Breast epithelium (tissue), 4 donors: ENCODE data around the gene PLXNA3. TPM values are rescaled to one million over a fixed set of nuclear protein-coding genes. Genes with fewer than 3 reads are reported as not detected.

Source experiments
- DNase-seq, 2 donors: peaks; one replicate each; pipeline ENCODE4 v3.0.0-alpha.2; 2019; ENCODE audit warnings: low spot score in 2 of 2
- H3K27ac ChIP-seq, 2 donors: fragments of 200-600 bp; sonication (generic) in 1 of 2; one replicate each; pipeline ENCODE4 v1.5.1; 2016 to 2019; ENCODE audit warnings: mild to moderate bottlenecking in 1 of 2
- H3K27me3 ChIP-seq, 2 donors: fragments of 200-600 bp; sonication (generic) in 1 of 2; one replicate each; pipeline versions ENCODE4 v1.5.1 to v1.6.0; 2017 to 2019; ENCODE audit warnings: control low read depth in 1 of 2, mild to moderate bottlenecking in 1 of 2
- H3K36me3 ChIP-seq: fragments of 200-600 bp; one replicate; pipeline ENCODE4 v1.5.1; 2019
- H3K4me1 ChIP-seq, 2 donors: fragments of 200-600 bp; sonication (generic); one replicate each; pipeline ENCODE4 v1.5.1; 2016 to 2019; ENCODE audit warnings: control low read depth in 1 of 2
- H3K4me3 ChIP-seq, 3 donors: fragments of 200-600 bp; sonication (generic); 1 replicate in 2 of 3; 2 replicates in 1 of 3; pipeline ENCODE4 v1.5.1; 2016 to 2019; ENCODE audit warnings: mild to moderate bottlenecking in 3 of 3, moderate library complexity in 2 of 3
- H3K9me3 ChIP-seq, 2 donors: fragments of 200-600 bp; sonication (generic) in 1 of 2; one replicate each; pipeline ENCODE4 v1.5.1; 2016 to 2019; ENCODE audit warnings: control low read depth in 1 of 2
- POLR2A ChIP-seq: fragments of 450-650 bp; IDR thresholded peaks from one replicate; pipeline ENCODE4 v1.6.1; 2016; ENCODE audit warnings: antibody characterized with exemption, mild to moderate bottlenecking, moderate library complexity
- POLR2AphosphoS5 ChIP-seq, 3 donors: sonication (generic); formaldehyde crosslinking; IDR thresholded peaks; one replicate each; pipeline ENCODE4 v1.6.1; 2017; ENCODE audit warnings: antibody characterized with exemption in 3 of 3
- intact Hi-C: fragments of 100-400 bp; cut with DNase I; formaldehyde crosslinking; loops from one replicate; pipeline ENCODE4 v1.15.1; 2023; ENCODE audit warnings: low total_unique reads
- total RNA-seq, 3 donors: library from RNA; depleted of rRNA; stranded (reverse); fragments of >200 nt; gene quantifications; one replicate each; pipeline ENCODE4 v1.1.0, GENCODE V29; 2016
- TF ChIP-seq, protein P1 (sequence below), 3 donors: fragments of 450-650 bp; IDR thresholded peaks; one replicate each; pipeline ENCODE4 v1.5.1; 2016 to 2017; ENCODE audit warnings: antibody characterized with exemption in 3 of 3, mild to moderate bottlenecking in 3 of 3, moderate library complexity in 3 of 3

PLXNA3 gene
- total RNA-seq, 3 donors from 2014 or later: 6.1 to 10.8 (median 10.1) TPM

DNA sequence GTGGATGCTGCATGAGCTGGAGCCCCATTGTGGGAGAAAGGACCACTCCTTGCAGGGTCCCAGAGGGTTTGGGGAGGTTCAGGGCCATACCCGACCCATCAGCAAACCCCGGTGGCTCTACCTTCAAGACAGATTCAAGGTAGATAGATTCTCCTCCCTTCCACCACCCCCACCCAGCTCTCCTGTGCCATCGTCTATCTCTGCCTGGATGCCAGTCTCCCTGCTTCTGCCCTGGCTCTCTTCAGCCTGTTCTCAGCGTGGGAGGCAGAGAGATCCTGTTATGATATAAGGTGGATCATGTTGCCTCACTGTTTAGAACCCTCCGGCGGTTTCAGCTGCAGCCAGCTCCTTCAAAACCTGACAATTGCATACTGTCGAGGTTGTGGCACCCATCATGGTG lies 15.6 kb downstream of the PLXNA3 start:
- Histone ChIP-seq H3K27ac (no peak overlapping the region), H3K27me3 (peaks cover 0 to 19% of the 10 kb centered on the region in 2 donors), H3K9me3 (no peaks in the 10 kb centered on the region), H3K4me3 (no peak overlapping the region), H3K4me1 (no peaks in the 10 kb centered on the region), H3K36me3 (no peaks in the 10 kb centered on the region)
- no peak for DNase-seq
- no peak for TF ChIP-seq POLR2AphosphoS5 (IDR thresholded peaks at IDR 0.05)
- TF ChIP-seq, protein P1, sequence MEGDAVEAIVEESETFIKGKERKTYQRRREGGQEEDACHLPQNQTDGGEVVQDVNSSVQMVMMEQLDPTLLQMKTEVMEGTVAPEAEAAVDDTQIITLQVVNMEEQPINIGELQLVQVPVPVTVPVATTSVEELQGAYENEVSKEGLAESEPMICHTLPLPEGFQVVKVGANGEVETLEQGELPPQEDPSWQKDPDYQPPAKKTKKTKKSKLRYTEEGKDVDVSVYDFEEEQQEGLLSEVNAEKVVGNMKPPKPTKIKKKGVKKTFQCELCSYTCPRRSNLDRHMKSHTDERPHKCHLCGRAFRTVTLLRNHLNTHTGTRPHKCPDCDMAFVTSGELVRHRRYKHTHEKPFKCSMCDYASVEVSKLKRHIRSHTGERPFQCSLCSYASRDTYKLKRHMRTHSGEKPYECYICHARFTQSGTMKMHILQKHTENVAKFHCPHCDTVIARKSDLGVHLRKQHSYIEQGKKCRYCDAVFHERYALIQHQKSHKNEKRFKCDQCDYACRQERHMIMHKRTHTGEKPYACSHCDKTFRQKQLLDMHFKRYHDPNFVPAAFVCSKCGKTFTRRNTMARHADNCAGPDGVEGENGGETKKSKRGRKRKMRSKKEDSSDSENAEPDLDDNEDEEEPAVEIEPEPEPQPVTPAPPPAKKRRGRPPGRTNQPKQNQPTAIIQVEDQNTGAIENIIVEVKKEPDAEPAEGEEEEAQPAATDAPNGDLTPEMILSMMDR (IDR thresholded peaks at IDR 0.05): no peak
- TF ChIP-seq POLR2A: no peak
- intact Hi-C loops: no loop called here

DNA sequence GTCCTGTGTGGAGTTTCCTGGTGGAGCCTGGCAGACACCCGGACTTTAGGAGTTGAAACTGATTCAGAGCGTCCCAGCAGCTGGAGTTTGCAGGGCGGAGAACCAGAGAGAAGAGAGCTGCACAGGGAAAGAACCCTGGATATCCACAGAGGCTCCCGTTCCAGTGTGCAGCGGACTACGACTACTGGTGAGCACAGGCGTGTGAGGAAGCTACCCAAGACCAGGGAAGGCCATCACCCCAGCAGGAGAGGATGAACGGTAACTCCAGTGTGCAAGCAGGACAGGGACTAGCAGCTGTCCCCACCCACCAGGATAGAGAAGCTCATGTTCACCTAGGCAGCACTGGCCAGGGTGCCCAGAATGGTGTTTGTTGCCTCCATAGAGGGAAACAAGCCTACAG lies 18.7 kb downstream of the PLXNA3 start:
- H3K4me1 ChIP-seq: no peaks in the 10 kb centered on the region
- no peak for DNase-seq
- intact Hi-C loops: no loop called here

DNA sequence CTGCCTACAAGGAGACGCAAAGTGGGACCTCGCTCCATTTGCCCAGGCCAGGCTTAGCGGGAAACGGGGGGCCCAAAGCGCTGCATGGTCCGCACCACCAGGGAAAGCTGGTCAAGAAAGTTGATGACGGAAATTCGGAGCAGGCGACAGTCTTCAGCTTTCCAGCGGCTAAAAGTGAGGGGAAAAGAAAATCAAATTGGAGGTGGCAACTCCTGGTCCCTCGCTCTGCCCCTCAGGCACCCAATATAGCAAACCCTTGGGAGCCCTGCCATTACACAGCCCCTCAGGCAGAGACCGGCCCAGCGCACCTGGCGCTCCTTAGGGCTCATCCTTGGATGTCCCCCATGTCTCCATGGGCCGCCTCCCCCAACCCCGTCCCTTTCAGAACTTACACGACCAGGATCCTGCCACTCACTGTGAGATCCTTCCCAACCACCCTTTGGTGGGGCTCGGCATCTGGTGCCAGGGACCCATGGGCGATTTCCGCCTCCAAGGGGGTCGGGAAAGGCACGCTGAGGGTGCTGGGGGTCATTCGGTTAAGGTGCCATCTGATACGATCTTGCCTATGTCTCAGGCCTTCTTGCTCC lies 19.9 kb downstream of the PLXNA3 start:
- TF ChIP-seq POLR2A: no peak
- TF ChIP-seq, protein P1 (IDR thresholded peaks at IDR 0.05): no peak
- no peak for TF ChIP-seq POLR2AphosphoS5 (IDR thresholded peaks at IDR 0.05)
- H3K4me3 ChIP-seq: peak overlapping the region; percentile 44 to 72 (median 48)
- H3K9me3 ChIP-seq: no peaks in the 10 kb centered on the region
- no peak for DNase-seq
- no peaks in the 10 kb centered on the region for H3K36me3 ChIP-seq
- H3K27me3 ChIP-seq: peaks cover 0 to 21% of the 10 kb centered on the region in 2 donors
- no peaks in the 10 kb centered on the region for H3K4me1 ChIP-seq
- intact Hi-C loops: no loop called here
- H3K27ac ChIP-seq: peak overlapping the region; percentile 48 to 82

More for the DNA sequence above, 18.7 kb downstream of the PLXNA3 start:
- H3K4me3 ChIP-seq: no peak overlapping the region
- no peaks in the 10 kb centered on the region for H3K36me3 ChIP-seq
- H3K27ac ChIP-seq: no peak overlapping the region
- H3K9me3 ChIP-seq: no peaks in the 10 kb centered on the region
- peaks cover 0 to 19% of the 10 kb centered on the region in 2 donors for H3K27me3 ChIP-seq
- TF ChIP-seq POLR2A: no peak
- TF ChIP-seq, protein P1 (IDR thresholded peaks at IDR 0.05): no peak
- no peak for TF ChIP-seq POLR2AphosphoS5 (IDR thresholded peaks at IDR 0.05)

DNA sequence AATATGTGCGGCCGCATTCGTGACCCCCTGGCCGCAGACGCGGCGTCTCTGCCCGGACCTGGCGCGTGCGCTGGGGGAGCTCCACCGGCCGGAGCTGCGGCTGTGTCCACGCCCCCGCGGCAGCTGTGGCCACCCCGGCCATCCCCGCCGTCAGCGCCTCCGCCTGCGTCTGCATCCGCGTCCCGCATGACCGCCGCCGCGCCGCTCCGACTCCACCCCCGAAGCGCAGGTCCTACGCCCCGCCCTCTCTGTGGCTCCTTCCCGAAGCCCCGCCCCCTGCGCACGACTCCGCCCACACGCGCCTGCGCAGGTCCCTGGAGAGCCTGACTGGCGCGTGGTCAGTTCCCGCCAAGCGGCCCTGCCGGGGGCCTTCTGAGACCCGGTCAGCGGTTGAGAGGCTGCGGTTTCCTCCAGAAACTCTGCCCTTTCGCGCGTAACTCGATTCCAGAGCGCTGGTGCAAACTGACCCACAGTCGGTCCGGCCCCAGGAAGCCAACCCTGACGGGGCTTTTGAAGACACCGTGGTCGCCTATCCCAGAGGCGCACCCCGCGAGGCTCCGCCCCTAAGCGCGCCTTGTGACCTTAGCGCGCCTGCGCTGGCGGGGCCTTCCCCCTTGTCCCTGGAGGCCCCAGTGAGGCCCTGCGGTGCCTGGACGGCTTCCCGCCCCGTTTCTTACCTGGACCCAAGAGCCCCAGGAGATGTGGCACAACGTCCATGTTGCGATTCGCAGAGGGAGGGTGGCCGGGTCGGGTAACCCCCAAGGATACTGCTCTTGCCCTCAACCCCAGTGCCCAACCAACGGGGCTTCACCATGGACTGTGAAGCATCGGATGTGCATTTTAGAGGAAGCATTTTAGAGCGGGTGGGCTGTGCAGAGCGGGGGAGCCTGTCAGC lies 20.9 kb downstream of the PLXNA3 start, which contains the start of gene LAGE3:
LAGE3 (minus strand) TSS at position 554 of the 895 bp plus-strand sequence; CDS start at position 188, 366 bp downstream.
- Histone ChIP-seq H3K27me3 (peaks cover 0 to 27% of the 10 kb centered on the region in 2 donors), H3K36me3 (no peaks in the 10 kb centered on the region), H3K9me3 (no peaks in the 10 kb centered on the region), H3K4me3 (peak within 1 kb of the TSS; percentile 44 to 72 (median 48)), H3K4me1 (no peaks in the 10 kb centered on the region), H3K27ac (peak within 1 kb of the TSS; percentile 48 to 82)
- no peak for TF ChIP-seq POLR2A
- TF ChIP-seq POLR2AphosphoS5 (IDR thresholded peaks at IDR 0.05): peak in 2 of 3 donors; percentile 51 to 57
- intact Hi-C loops: no loop called here
- peak; percentile 87 to 90 for DNase-seq

DNA sequence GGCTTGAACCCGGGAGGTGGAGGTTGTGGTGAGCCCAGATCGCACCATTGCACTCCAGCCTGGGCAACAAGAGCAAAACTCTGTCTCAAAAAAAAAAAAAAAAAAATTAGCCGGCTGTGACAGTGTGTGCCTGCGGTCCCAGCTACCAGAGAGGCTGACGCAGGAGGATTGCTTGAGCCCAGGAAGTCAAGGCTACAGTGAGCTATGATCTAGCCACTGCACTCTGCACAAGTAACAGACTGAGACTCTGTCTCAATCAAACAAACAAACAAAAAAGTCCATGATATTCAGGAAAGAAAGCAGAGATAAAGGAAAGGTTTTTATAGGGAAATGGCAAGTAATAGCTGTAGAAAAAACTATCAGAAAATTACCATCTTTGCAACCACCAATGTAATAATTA lies 23.1 kb downstream of the PLXNA3 start:
- H3K9me3 ChIP-seq: no peaks in the 10 kb centered on the region
- peaks cover 0 to 21% of the 10 kb centered on the region in 2 donors for H3K27me3 ChIP-seq
- intact Hi-C loops: no loop called here
- H3K4me3 ChIP-seq: no peak overlapping the region
- no peaks in the 10 kb centered on the region for H3K36me3 ChIP-seq
- no peaks in the 10 kb centered on the region for H3K4me1 ChIP-seq
- no peak overlapping the region for H3K27ac ChIP-seq
- no peak for DNase-seq
- TF ChIP-seq, protein P1 (IDR thresholded peaks at IDR 0.05): no peak
